ENCODE results near the gene SLF1.

- TF ChIP-seq POLR2A (IDR thresholded peaks at IDR 0.05) (no peak), CTCF (IDR thresholded peaks at IDR 0.05) (no peak)
Measured at GRCh38 chr5:94646758-94647157, 28.3 kb downstream of the SLF1 start.

Measured in lower leg skin (tissue), 3 donors.